GM12878 (cell line): Measurements from ENCODE around the gene C3orf33. TPM values are rescaled to one million over a fixed set of nuclear protein-coding genes. Genes with fewer than 3 reads are reported as not detected.

Experiments used
- ATAC-seq: fragments of 200-7000 bp; cut with Tn5 transposase; 3 replicates; pipeline ENCODE4 v1.9.1; 2020; ENCODE audit warnings: mild to moderate bottlenecking, moderate library complexity
- BruUV-seq: library from RNA; stranded (reverse); fragments of 400-500 nt; replicated peaks from 2 replicates; lab custom pipeline; 2021; lab: Mats Ljungman, UMichigan
- CTCF ChIA-PET: fragments of 300-600 bp; sonication (Branson Sonifier 250); formaldehyde crosslinking; extraction: SDS; loops from one replicate; lab custom pipeline; 2021; ENCODE audit warnings: inconsistent platforms; lab: Yijun Ruan, JAX
- POLR2A ChIA-PET: fragments of 350-600 bp; formaldehyde crosslinking; extraction: SDS; loops from one replicate; lab custom pipeline; 2021; ENCODE audit warnings: inconsistent platforms; lab: Charles Lee
- RAD21 ChIA-PET: fragments of 300-600 bp; sonication (Branson Sonifier 250); formaldehyde crosslinking; loops from one replicate; lab custom pipeline; 2023; ENCODE audit warnings: antibody characterized with exemption; ENCODE audit not compliant: unreplicated experiment; lab: Charles Lee
- SMC1A ChIA-PET: fragments of 300-600 bp; sonication (Branson Sonifier 250); formaldehyde crosslinking; loops from one replicate; lab custom pipeline; 2023; ENCODE audit not compliant: unreplicated experiment, uncharacterized antibody; lab: Charles Lee
- DNase-seq: peaks from one replicate; pipeline ENCODE4 v3.0.0-alpha.2; 2011; ENCODE audit warnings: low read depth, low spot score
- FAIRE-seq: peaks from 3 replicates; lab custom pipeline; 2011; peaks lifted over from hg19 to GRCh38; lab: Jason Lieb, UNC
- H2AFZ ChIP-seq: 2 replicates; pipeline ENCODE4 v1.6.0; 2011; ENCODE audit warnings: low read depth, low read length, control low read depth; ENCODE audit not compliant: control insufficient read depth
- H3K27ac ChIP-seq: 2 replicates; pipeline ENCODE4 v1.5.1; 2011; ENCODE audit warnings: control low read depth; ENCODE audit not compliant: control insufficient read depth, insufficient read depth
- H3K27me3 ChIP-seq, 2 experiments: replicated peaks in 1 of 2; 2 replicates each; pipeline versions ENCODE4 v1.6.0 to v1.6.1; 2011; ENCODE audit warnings: low read length in 1 of 2; ENCODE audit not compliant: control insufficient read depth in 2 of 2, insufficient read depth in 2 of 2
- H3K36me3 ChIP-seq, 2 experiments: 2 replicates each; pipeline ENCODE4 v1.5.1; 2011; ENCODE audit warnings: low read length in 1 of 2; ENCODE audit not compliant: control insufficient read depth in 2 of 2, insufficient read depth in 2 of 2
- H3K4me1 ChIP-seq: 2 replicates; pipeline ENCODE4 v1.6.1; 2011; ENCODE audit warnings: mild to moderate bottlenecking, low read length, moderate library complexity, mixed read lengths; ENCODE audit not compliant: control insufficient read depth, insufficient read depth
- H3K4me2 ChIP-seq: 2 replicates; pipeline ENCODE4 v1.6.0; 2011; ENCODE audit warnings: control low read depth; ENCODE audit not compliant: control insufficient read depth, insufficient read depth
- H3K4me3 ChIP-seq: fragments of 200-600 bp; sonication (generic); 2 replicates; pipeline ENCODE4 v1.5.1; 2016
- H3K79me2 ChIP-seq: 2 replicates; pipeline ENCODE4 v1.6.0; 2011; ENCODE audit warnings: low read length; ENCODE audit not compliant: control insufficient read depth, insufficient read depth
- H3K9ac ChIP-seq: 2 replicates; pipeline ENCODE4 v1.8.0; 2011; ENCODE audit warnings: low read length, control low read depth, mixed read lengths; ENCODE audit not compliant: control insufficient read depth, insufficient read depth
- H3K9me3 ChIP-seq: replicated peaks from 3 replicates; pipeline ENCODE4 v1.5.1; 2011; ENCODE audit warnings: mild to moderate bottlenecking, low read length; ENCODE audit not compliant: control insufficient read depth, insufficient read depth
- H4K20me1 ChIP-seq: 2 replicates; pipeline ENCODE4 v1.6.0; 2011; ENCODE audit not compliant: control insufficient read depth, insufficient read depth
- CHD4 ChIP-seq: fragments of 200-600 bp; sonication (generic); IDR thresholded peaks from 2 replicates; pipeline ENCODE4 v1.6.1; 2016; ENCODE audit warnings: mild to moderate bottlenecking
- HDAC6 ChIP-seq: fragments of 200-600 bp; sonication (generic); IDR thresholded peaks from one replicate; pipeline ENCODE4 v1.8.0; 2017; ENCODE audit warnings: antibody characterized with exemption; ENCODE audit not compliant: unreplicated experiment
- NFYB ChIP-seq: IDR thresholded peaks from 2 replicates; pipeline ENCODE4 v1.6.1; 2011; ENCODE audit warnings: low read depth, mild to moderate bottlenecking, low read length, improper control_type of control experiment, moderate library complexity; ENCODE audit not compliant: insufficient read depth
- NR2C1 ChIP-seq: fragments of 450-650 bp; IDR thresholded peaks from 2 replicates; pipeline ENCODE4 v1.6.1; 2017; ENCODE audit warnings: antibody characterized with exemption, mild to moderate bottlenecking, moderate library complexity
- SMAD1 ChIP-seq: fragments of 450-650 bp; IDR thresholded peaks from 2 replicates; pipeline ENCODE4 v1.6.1; 2018; ENCODE audit warnings: mild to moderate bottlenecking, low read depth; ENCODE audit not compliant: partially characterized antibody
- YY1 ChIP-seq: IDR thresholded peaks from 2 replicates; pipeline ENCODE4 v1.6.1; 2011; ENCODE audit warnings: low read depth, mild to moderate bottlenecking, low read length
- ZNF24 ChIP-seq: fragments of 450-650 bp; IDR thresholded peaks from 2 replicates; pipeline ENCODE4 v1.6.1; 2017; ENCODE audit warnings: antibody characterized with exemption, mild to moderate bottlenecking
- ZZZ3 ChIP-seq: IDR thresholded peaks from 2 replicates; pipeline ENCODE4 v1.6.1; 2011; ENCODE audit warnings: low read depth; ENCODE audit not compliant: control insufficient read depth, insufficient read length
- in situ Hi-C: fragments of 300-500 bp; cut with MboI; formaldehyde crosslinking; loops from 9 replicates; pipeline ENCODE4 v1.14.3; 2018; ENCODE audit warnings: mixed read lengths
- intact Hi-C: fragments of 100-400 bp; cut with micrococcal nuclease; formaldehyde crosslinking; loops from one replicate; pipeline ENCODE4 v1.14.2; 2022; ENCODE audit not compliant: unreplicated experiment
- polyA plus RNA-seq, 11 experiments: library from polyadenylated mRNA; depleted of rRNA in 4 of 11; unstranded in 6 of 11; stranded (reverse) in 5 of 11; fragments of >200 nt; fragmentation: Nextera tagmentation in 4 of 11; fragmentation: Illumina TruSeq in 1 of 11; extraction: Ambion mirVana in 4 of 11; extraction: Trizol in 1 of 11; gene quantifications; 1 replicate in 1 of 11; 2 replicates in 10 of 11; pipeline versions ENCODE4 v1.2.1 to v1.2.3, GENCODE V29; 2011 to 2016; ENCODE audit warnings: inconsistent platforms in 2 of 11, missing spikeins in 2 of 11, low read depth in 1 of 11
- total RNA-seq, 4 experiments: library from RNA; depleted of rRNA in 3 of 4; stranded (reverse); fragments of >200 nt in 3 of 4; fragmentation: Illumina TruSeq in 1 of 4; extraction: Trizol in 1 of 4; gene quantifications; 2 replicates each; pipeline versions ENCODE4 v1.2.1 to v1.2.3, GENCODE V29; 2013 to 2021
- TF ChIP-seq, protein P1 (sequence below): fragments of 450-650 bp; formaldehyde crosslinking; IDR thresholded peaks from 2 replicates; pipeline ENCODE4 v1.5.0; 2022; ENCODE audit warnings: mild to moderate bottlenecking, missing genetic modification characterization
- TF ChIP-seq, protein P2 (sequence below): fragments of 150-350 bp; IDR thresholded peaks from 2 replicates; pipeline ENCODE4 v1.6.1; 2016; ENCODE audit warnings: low read depth, low read length
- TF ChIP-seq, protein P3 (sequence below): fragments of 450-650 bp; formaldehyde crosslinking; IDR thresholded peaks from 2 replicates; pipeline ENCODE4 v1.4.0; 2020; ENCODE audit warnings: mild to moderate bottlenecking, moderate library complexity
- TF ChIP-seq, protein P4 (sequence below): IDR thresholded peaks from 2 replicates; pipeline ENCODE4 v1.6.1; 2012; ENCODE audit warnings: low read depth, low read length, improper control_type of control experiment

C3orf33 gene
- total and polyA plus RNA-seq, 10 of the 15 experiments (the other 5 are each of a cell fraction or from before 2014, with no cell fraction given): 0.35 to 1.7 (median 0.90) TPM

DNA sequence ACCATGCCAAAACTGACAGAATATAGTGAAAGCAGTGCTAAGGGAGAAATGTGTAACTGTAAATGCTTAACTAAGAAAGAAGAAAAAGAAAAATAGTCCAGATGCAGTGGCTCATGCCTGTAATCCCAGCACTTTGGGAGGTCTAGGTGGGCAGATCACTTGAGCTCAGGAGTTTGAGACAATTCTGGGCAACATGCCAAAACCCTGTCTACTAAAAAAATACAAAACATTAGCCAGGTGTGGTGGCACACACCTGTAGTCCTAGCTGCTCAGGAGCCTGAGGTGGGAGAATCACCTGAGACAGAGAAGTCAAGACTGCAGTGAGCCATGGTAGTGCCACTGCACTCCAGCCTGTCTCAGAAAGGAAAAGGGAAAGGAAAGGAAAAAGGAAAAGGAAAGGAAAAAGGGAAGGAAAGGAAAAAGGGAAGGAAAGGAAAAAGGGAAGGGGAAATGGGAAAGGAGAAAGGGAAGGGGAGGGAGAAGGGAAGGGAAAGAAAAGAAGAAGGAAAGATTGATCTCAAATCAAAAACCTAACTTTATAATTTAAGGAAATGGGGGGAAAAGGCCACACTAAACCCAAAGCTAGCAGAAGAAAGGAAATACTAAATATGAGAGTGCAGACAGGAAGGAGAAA lies 20.3 kb downstream of the C3orf33 start:
- ChIA-PET RAD21 (no interaction called here), CTCF (interaction anchor here (1.0 kb wide), 1 partner anchor 9 kb away, joined by 3 read pairs; no protein-coding TSS in a partner anchor), SMC1A (interaction anchor here (1.0 kb wide), 1 partner anchor 9 kb away, joined by 3 read pairs; no protein-coding TSS in a partner anchor), POLR2A (interaction anchor here (0.6 kb wide), 1 partner anchor 298 kb away, joined by 3 read pairs; no protein-coding TSS in a partner anchor)
- ATAC-seq (no peak), DNase-seq (no peak), FAIRE-seq (no peak)
- Histone ChIP-seq H3K9ac (no peak overlapping the region), H3K4me3 (no peak overlapping the region), H3K36me3 (no peaks in the 10 kb centered on the region), H3K79me2 (no peaks in the 10 kb centered on the region), H2AFZ (no peak overlapping the region), H3K27ac (no peak overlapping the region), H3K4me1 (no peaks in the 10 kb centered on the region), H3K9me3 (peaks cover 3% of the 10 kb centered on the region; the same call in 1 of the 3 replicates), H3K27me3 (no peaks in the 10 kb centered on the region), H3K4me2 (no peak overlapping the region), H4K20me1 (no peaks in the 10 kb centered on the region)
- no TSS peak for BruUV-seq
- intact Hi-C loops: no loop called here
- in situ Hi-C loops: no loop called here
- TF ChIP-seq NFYB (no peak), ZNF24 (no peak), NR2C1 (no peak), ZZZ3 (no peak), CHD4 (no peak), HDAC6 (no peak), YY1 (no peak), SMAD1 (no peak)
- TF ChIP-seq, protein P1, sequence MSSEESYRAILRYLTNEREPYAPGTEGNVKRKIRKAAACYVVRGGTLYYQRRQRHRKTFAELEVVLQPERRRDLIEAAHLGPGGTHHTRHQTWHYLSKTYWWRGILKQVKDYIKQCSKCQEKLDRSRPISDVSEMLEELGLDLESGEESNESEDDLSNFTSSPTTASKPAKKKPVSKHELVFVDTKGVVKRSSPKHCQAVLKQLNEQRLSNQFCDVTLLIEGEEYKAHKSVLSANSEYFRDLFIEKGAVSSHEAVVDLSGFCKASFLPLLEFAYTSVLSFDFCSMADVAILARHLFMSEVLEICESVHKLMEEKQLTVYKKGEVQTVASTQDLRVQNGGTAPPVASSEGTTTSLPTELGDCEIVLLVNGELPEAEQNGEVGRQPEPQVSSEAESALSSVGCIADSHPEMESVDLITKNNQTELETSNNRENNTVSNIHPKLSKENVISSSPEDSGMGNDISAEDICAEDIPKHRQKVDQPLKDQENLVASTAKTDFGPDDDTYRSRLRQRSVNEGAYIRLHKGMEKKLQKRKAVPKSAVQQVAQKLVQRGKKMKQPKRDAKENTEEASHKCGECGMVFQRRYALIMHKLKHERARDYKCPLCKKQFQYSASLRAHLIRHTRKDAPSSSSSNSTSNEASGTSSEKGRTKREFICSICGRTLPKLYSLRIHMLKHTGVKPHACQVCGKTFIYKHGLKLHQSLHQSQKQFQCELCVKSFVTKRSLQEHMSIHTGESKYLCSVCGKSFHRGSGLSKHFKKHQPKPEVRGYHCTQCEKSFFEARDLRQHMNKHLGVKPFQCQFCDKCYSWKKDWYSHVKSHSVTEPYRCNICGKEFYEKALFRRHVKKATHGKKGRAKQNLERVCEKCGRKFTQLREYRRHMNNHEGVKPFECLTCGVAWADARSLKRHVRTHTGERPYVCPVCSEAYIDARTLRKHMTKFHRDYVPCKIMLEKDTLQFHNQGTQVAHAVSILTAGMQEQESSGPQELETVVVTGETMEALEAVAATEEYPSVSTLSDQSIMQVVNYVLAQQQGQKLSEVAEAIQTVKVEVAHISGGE (CRISPR knock-in tag): no peak
- TF ChIP-seq, protein P2, sequence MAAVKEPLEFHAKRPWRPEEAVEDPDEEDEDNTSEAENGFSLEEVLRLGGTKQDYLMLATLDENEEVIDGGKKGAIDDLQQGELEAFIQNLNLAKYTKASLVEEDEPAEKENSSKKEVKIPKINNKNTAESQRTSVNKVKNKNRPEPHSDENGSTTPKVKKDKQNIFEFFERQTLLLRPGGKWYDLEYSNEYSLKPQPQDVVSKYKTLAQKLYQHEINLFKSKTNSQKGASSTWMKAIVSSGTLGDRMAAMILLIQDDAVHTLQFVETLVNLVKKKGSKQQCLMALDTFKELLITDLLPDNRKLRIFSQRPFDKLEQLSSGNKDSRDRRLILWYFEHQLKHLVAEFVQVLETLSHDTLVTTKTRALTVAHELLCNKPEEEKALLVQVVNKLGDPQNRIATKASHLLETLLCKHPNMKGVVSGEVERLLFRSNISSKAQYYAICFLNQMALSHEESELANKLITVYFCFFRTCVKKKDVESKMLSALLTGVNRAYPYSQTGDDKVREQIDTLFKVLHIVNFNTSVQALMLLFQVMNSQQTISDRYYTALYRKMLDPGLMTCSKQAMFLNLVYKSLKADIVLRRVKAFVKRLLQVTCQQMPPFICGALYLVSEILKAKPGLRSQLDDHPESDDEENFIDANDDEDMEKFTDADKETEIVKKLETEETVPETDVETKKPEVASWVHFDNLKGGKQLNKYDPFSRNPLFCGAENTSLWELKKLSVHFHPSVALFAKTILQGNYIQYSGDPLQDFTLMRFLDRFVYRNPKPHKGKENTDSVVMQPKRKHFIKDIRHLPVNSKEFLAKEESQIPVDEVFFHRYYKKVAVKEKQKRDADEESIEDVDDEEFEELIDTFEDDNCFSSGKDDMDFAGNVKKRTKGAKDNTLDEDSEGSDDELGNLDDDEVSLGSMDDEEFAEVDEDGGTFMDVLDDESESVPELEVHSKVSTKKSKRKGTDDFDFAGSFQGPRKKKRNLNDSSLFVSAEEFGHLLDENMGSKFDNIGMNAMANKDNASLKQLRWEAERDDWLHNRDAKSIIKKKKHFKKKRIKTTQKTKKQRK: no peak
- TF ChIP-seq, protein P3, sequence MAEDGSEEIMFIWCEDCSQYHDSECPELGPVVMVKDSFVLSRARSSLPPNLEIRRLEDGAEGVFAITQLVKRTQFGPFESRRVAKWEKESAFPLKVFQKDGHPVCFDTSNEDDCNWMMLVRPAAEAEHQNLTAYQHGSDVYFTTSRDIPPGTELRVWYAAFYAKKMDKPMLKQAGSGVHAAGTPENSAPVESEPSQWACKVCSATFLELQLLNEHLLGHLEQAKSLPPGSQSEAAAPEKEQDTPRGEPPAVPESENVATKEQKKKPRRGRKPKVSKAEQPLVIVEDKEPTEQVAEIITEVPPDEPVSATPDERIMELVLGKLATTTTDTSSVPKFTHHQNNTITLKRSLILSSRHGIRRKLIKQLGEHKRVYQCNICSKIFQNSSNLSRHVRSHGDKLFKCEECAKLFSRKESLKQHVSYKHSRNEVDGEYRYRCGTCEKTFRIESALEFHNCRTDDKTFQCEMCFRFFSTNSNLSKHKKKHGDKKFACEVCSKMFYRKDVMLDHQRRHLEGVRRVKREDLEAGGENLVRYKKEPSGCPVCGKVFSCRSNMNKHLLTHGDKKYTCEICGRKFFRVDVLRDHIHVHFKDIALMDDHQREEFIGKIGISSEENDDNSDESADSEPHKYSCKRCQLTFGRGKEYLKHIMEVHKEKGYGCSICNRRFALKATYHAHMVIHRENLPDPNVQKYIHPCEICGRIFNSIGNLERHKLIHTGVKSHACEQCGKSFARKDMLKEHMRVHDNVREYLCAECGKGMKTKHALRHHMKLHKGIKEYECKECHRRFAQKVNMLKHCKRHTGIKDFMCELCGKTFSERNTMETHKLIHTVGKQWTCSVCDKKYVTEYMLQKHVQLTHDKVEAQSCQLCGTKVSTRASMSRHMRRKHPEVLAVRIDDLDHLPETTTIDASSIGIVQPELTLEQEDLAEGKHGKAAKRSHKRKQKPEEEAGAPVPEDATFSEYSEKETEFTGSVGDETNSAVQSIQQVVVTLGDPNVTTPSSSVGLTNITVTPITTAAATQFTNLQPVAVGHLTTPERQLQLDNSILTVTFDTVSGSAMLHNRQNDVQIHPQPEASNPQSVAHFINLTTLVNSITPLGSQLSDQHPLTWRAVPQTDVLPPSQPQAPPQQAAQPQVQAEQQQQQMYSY: no peak
- TF ChIP-seq, protein P4, sequence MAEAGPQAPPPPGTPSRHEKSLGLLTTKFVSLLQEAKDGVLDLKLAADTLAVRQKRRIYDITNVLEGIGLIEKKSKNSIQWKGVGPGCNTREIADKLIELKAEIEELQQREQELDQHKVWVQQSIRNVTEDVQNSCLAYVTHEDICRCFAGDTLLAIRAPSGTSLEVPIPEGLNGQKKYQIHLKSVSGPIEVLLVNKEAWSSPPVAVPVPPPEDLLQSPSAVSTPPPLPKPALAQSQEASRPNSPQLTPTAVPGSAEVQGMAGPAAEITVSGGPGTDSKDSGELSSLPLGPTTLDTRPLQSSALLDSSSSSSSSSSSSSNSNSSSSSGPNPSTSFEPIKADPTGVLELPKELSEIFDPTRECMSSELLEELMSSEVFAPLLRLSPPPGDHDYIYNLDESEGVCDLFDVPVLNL: no peak
